Activated gamma-delta T cell (primary cell): ENCODE data around the gene C1QB.

ENCODE experiments used
- DNase-seq: peaks from one replicate; lab custom pipeline; 2025; lab: John Stamatoyannopoulos, UW
- total RNA-seq, 2 donors: gene quantifications; one replicate each; lab custom pipeline; 2026; lab: John Stamatoyannopoulos, UW

C1QB gene
- 0 reads per million in 2 donors for total RNA-seq

GRCh38 chr1:22652881-22653316 lies at the start of gene C1QB:
TSS of gene C1QB (plus strand) at chr1:22653236. CDS start at chr1:22659463, 6,227 bp downstream.
- no peak for DNase-seq

- DNase-seq = no peak
Measured at GRCh38 chr1:22606161-22606560, 46.9 kb upstream of the C1QB start.

- DNase-seq = no peak
Measured at GRCh38 chr1:22607154-22607553, 45.9 kb upstream of the C1QB start.

GRCh38 chr1:22608361-22608760 lies 44.7 kb upstream of the C1QB start:
- no peak for DNase-seq

GRCh38 chr1:22609291-22609690 lies 43.7 kb upstream of the C1QB start:
- no peak for DNase-seq

- DNase-seq = no peak
Measured at GRCh38 chr1:22611530-22611947, 41.5 kb upstream of the C1QB start.

GRCh38 chr1:22612671-22613571 lies 40.1 kb upstream of the C1QB start:
- no peak for DNase-seq

- no peak for DNase-seq
Measured at GRCh38 chr1:22613572-22613918, 39.5 kb upstream of the C1QB start.

GRCh38 chr1:22613951-22614350 lies 39.1 kb upstream of the C1QB start:
- DNase-seq = no peak

GRCh38 chr1:22615886-22616285 lies 37.1 kb upstream of the C1QB start:
- DNase-seq = no peak

- no peak for DNase-seq
Measured at GRCh38 chr1:22616571-22616970, 36.5 kb upstream of the C1QB start.

- no peak for DNase-seq
Measured at GRCh38 chr1:22618056-22618455, 35.0 kb upstream of the C1QB start.

GRCh38 chr1:22619252-22619651 lies 33.8 kb upstream of the C1QB start:
- no peak for DNase-seq

- DNase-seq = no peak
Measured at GRCh38 chr1:22619798-22620197, 33.2 kb upstream of the C1QB start.

- DNase-seq = no peak
Measured at GRCh38 chr1:22621761-22622160, 31.3 kb upstream of the C1QB start.

GRCh38 chr1:22625262-22625925 lies 27.6 kb upstream of the C1QB start:
- DNase-seq = no peak

GRCh38 chr1:22626237-22627157 lies 26.5 kb upstream of the C1QB start:
- no peak for DNase-seq

- DNase-seq = no peak
Measured at GRCh38 chr1:22627331-22627730, 25.7 kb upstream of the C1QB start.

- no peak for DNase-seq
Measured at GRCh38 chr1:22628698-22629444, 24.2 kb upstream of the C1QB start.

GRCh38 chr1:22629886-22630285 lies 23.1 kb upstream of the C1QB start:
- DNase-seq = no peak

GRCh38 chr1:22633697-22634463 lies 19.2 kb upstream of the C1QB start:
- no peak for DNase-seq
